Amniotic epithelial cell (primary cell): ENCODE results near the gene ITLN1.
"Not testable (repeated sequence)": the region's sequence is repeated elsewhere in the genome, so short reads cannot be mapped to it uniquely, and the experiment has no call there.

ENCODE experiments used
- DNase-seq: peaks from one replicate; pipeline ENCODE4 v3.0.0-alpha.2; 2010; ENCODE audit warnings: low read depth

The ITLN1 gene

GRCh38 chr1:160885042-160885441 lies at the start of gene ITLN1:
Gene ITLN1 (minus strand): TSS chr1:160885180. CDS start chr1:160884877, 303 bp downstream.
- no peak for DNase-seq

- DNase-seq, result not testable (repeated sequence)
Measured at GRCh38 chr1:160933305-160933704, 48.3 kb upstream of the ITLN1 start.

GRCh38 chr1:160925652-160926244 lies 40.8 kb upstream of the ITLN1 start:
- DNase-seq, result no peak

GRCh38 chr1:160924791-160925651 lies 40.0 kb upstream of the ITLN1 start:
- DNase-seq, result no peak

GRCh38 chr1:160916666-160917065 lies 31.7 kb upstream of the ITLN1 start:
- no peak for DNase-seq

GRCh38 chr1:160913229-160913628 lies 28.2 kb upstream of the ITLN1 start:
- peak; percentile 73 for DNase-seq

- DNase-seq, result no peak
Measured at GRCh38 chr1:160911925-160912324, 26.9 kb upstream of the ITLN1 start.

- peak; percentile 100 for DNase-seq
Measured at GRCh38 chr1:160911441-160911840, 26.5 kb upstream of the ITLN1 start.

GRCh38 chr1:160910170-160910750 lies 25.3 kb upstream of the ITLN1 start:
- no peak for DNase-seq

- peak; percentile 99 for DNase-seq
Measured at GRCh38 chr1:160907976-160908375, 23.0 kb upstream of the ITLN1 start.

- peak; percentile 33 for DNase-seq
Measured at GRCh38 chr1:160905617-160905989, 20.6 kb upstream of the ITLN1 start.

GRCh38 chr1:160904783-160905616 lies 20.0 kb upstream of the ITLN1 start:
- DNase-seq, result peak; percentile 98

- peak; percentile 31 for DNase-seq
Measured at GRCh38 chr1:160902251-160902650, 17.3 kb upstream of the ITLN1 start.

- no peak for DNase-seq
Measured at GRCh38 chr1:160901768-160902167, 16.8 kb upstream of the ITLN1 start.

- DNase-seq, result not testable (repeated sequence)
Measured at GRCh38 chr1:160900683-160901082, 15.7 kb upstream of the ITLN1 start.

- not testable (repeated sequence) for DNase-seq
Measured at GRCh38 chr1:160894368-160895135, 9.6 kb upstream of the ITLN1 start.

GRCh38 chr1:160891474-160891873 lies 6.5 kb upstream of the ITLN1 start:
- DNase-seq, result no peak

GRCh38 chr1:160888926-160889325 lies 3.9 kb upstream of the ITLN1 start:
- DNase-seq, result no peak

GRCh38 chr1:160887071-160887470 lies 2.1 kb upstream of the ITLN1 start:
- DNase-seq, result no peak

GRCh38 chr1:160884579-160884978 lies 401 bp downstream of the ITLN1 start:
- DNase-seq, result no peak
